Panc1 (cell line): ENCODE data around the gene ERBB3. TPM values are rescaled to one million over a fixed set of nuclear protein-coding genes. Genes with fewer than 3 reads are reported as not detected.

Experiments used
- ATAC-seq: fragments of 200-7000 bp; cut with Tn5 transposase; 2 replicates; pipeline ENCODE4 v1.9.1; 2020; ENCODE audit warnings: mild to moderate bottlenecking, moderate library complexity
- BruUV-seq: library from RNA; stranded (reverse); fragments of 400-500 nt; replicated peaks from 2 replicates; lab custom pipeline; 2021; lab: Mats Ljungman, UMichigan
- CTCF ChIA-PET: fragments of 300-600 bp; sonication (Branson Sonifier 250); formaldehyde crosslinking; loops from one replicate; lab custom pipeline; 2022; ENCODE audit warnings: antibody characterized with exemption; lab: Charles Lee
- POLR2A ChIA-PET: fragments of 300-600 bp; sonication (Branson Sonifier 250); formaldehyde crosslinking; loops from one replicate; lab custom pipeline; 2022; ENCODE audit warnings: antibody characterized with exemption; lab: Charles Lee
- DNase-seq: peaks from one replicate; pipeline ENCODE4 v3.0.0-alpha.2; 2010; ENCODE audit warnings: low read depth, low spot score
- H3K27ac ChIP-seq: 2 replicates; pipeline ENCODE4 v1.5.1; 2011; ENCODE audit warnings: mild to moderate bottlenecking, low read length, inconsistent platforms
- H3K27me3 ChIP-seq: fragments of 200-500 bp; sonication (Bioruptor generic); 2 replicates; pipeline ENCODE4 v1.6.0; 2014; ENCODE audit warnings: low read length, inconsistent platforms; ENCODE audit not compliant: control insufficient read depth, insufficient read depth
- H3K36me3 ChIP-seq: fragments of 200-500 bp; sonication (Bioruptor generic); 2 replicates; pipeline ENCODE4 v1.5.1; 2014; ENCODE audit warnings: inconsistent platforms, mild to moderate bottlenecking, low read length, moderate library complexity; ENCODE audit not compliant: control insufficient read depth, insufficient read depth
- H3K4me1 ChIP-seq: 2 replicates; pipeline ENCODE4 v1.5.1; 2011; ENCODE audit warnings: inconsistent platforms, mild to moderate bottlenecking, low read length, moderate library complexity; ENCODE audit not compliant: control insufficient read depth, insufficient read depth
- H3K4me3 ChIP-seq, 2 experiments: 2 replicates each; pipeline ENCODE4 v1.5.1; 2011 to 2012; ENCODE audit warnings: low read depth in 2 of 2, low read length in 2 of 2, mild to moderate bottlenecking in 2 of 2, inconsistent platforms in 1 of 2, moderate library complexity in 1 of 2
- H3K9me3 ChIP-seq: fragments of 200-500 bp; sonication (Bioruptor generic); 2 replicates; pipeline ENCODE4 v1.5.1; 2014; ENCODE audit warnings: low read depth, mild to moderate bottlenecking, inconsistent platforms, low read length, moderate library complexity; ENCODE audit not compliant: control insufficient read depth, insufficient read depth
- POLR2AphosphoS5 ChIP-seq: IDR thresholded peaks from 2 replicates; pipeline ENCODE4 v1.6.1; 2012; ENCODE audit warnings: mild to moderate bottlenecking, low read depth, low read length, moderate library complexity
- REST ChIP-seq, 2 experiments: IDR thresholded peaks; 2 replicates each; pipeline ENCODE4 v1.6.1; 2011 to 2012; ENCODE audit warnings: low read depth in 2 of 2, control low read depth in 1 of 2, low read length in 1 of 2, mild to moderate bottlenecking in 1 of 2, moderate library complexity in 1 of 2; ENCODE audit not compliant: insufficient read depth in 1 of 2
- SIN3A ChIP-seq: IDR thresholded peaks from 2 replicates; pipeline ENCODE4 v1.6.1; 2012; ENCODE audit warnings: low read depth, mild to moderate bottlenecking, low read length, moderate library complexity, borderline replicate concordance; ENCODE audit not compliant: insufficient read depth
- TCF7L2 ChIP-seq: IDR thresholded peaks from 2 replicates; pipeline ENCODE4 v1.6.1; 2011; ENCODE audit warnings: mild to moderate bottlenecking, low read depth, low read length, inconsistent platforms
- in situ Hi-C: cut with HindIII; loops from 2 replicates; pipeline ENCODE4 v1.10.0; 2016; ENCODE audit warnings: low sequenced_read_pairs, low pct_unique_long_range_greater_than_20kb
- intact Hi-C: fragments of 100-400 bp; cut with micrococcal nuclease; formaldehyde crosslinking; loops from one replicate; pipeline ENCODE4 v1.10.0; 2022; ENCODE audit not compliant: unreplicated experiment
- total RNA-seq: library from RNA; stranded (reverse); gene quantifications from one replicate; pipeline ENCODE4 v1.2.1, GENCODE V29; 2021; ENCODE audit not compliant: unreplicated experiment
- TF ChIP-seq, protein P1 (sequence below): fragments of 450-650 bp; IDR thresholded peaks from 2 replicates; pipeline ENCODE4 v1.5.1; 2017; ENCODE audit warnings: mild to moderate bottlenecking

Gene ERBB3
- total RNA-seq, 1 experiment from 2014 or later: 0.90 TPM

DNA sequence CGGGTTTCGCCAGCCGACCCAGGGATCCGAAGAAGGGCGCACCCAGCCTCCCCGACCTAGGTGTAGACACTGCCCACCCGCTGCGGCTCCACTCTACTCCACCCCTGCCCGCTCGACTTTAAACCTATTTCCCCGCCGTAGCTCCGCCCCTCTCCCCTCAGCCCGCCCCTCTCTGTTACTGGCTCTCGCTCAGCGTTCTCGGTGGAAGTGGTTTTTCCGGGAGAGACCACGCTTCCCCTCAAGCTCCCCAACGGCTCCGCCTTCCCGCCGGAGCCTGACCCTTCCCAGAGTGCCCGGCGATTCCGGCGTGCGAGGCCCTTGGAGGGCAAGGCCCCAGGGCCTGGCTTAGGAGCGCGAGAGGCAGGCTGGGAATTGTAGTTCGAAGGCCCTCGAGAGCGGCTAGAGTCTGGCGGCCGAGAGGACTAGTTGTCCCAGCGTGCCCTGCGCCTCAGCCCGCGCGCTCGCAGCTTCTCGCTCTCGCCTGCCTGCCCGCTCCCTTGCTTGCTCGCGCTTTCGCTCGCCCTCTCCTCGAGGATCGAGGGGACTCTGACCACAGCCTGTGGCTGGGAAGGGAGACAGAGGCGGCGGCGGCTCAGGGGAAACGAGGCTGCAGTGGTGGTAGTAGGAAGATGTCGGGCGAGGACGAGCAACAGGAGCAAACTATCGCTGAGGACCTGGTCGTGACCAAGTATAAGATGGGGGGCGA, 24.3 kb downstream of the ERBB3 start, which contains the start of gene PA2G4:
TSS of gene PA2G4 (plus strand) at position 451 of the 706 bp plus-strand sequence. CDS start at position 630, 179 bp downstream.
- Histone ChIP-seq H3K4me3 (peak within 1 kb of the TSS; percentile 72 to 93), H3K36me3 (peaks cover 23% of the 10 kb centered on the region), H3K27ac (peak within 1 kb of the TSS; percentile 94), H3K9me3 (no peaks in the 10 kb centered on the region), H3K4me1 (peaks cover 20% of the 10 kb centered on the region), H3K27me3 (no peaks in the 10 kb centered on the region; the same call in 1 of the 2 replicates)
- BruUV-seq: no TSS peak
- TF ChIP-seq, protein P1, sequence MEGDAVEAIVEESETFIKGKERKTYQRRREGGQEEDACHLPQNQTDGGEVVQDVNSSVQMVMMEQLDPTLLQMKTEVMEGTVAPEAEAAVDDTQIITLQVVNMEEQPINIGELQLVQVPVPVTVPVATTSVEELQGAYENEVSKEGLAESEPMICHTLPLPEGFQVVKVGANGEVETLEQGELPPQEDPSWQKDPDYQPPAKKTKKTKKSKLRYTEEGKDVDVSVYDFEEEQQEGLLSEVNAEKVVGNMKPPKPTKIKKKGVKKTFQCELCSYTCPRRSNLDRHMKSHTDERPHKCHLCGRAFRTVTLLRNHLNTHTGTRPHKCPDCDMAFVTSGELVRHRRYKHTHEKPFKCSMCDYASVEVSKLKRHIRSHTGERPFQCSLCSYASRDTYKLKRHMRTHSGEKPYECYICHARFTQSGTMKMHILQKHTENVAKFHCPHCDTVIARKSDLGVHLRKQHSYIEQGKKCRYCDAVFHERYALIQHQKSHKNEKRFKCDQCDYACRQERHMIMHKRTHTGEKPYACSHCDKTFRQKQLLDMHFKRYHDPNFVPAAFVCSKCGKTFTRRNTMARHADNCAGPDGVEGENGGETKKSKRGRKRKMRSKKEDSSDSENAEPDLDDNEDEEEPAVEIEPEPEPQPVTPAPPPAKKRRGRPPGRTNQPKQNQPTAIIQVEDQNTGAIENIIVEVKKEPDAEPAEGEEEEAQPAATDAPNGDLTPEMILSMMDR: no peak
- TF ChIP-seq TCF7L2 (no peak), REST (IDR thresholded peaks at IDR 0.05; ENCODE audit: insufficient read depth in 1 of 2, low read depth in 2 of 2, low read length in 1 of 2) (no peak), SIN3A (no peak; the same call in 1 of the 2 replicates), POLR2AphosphoS5 (peak; percentile 93)
- POLR2A ChIA-PET: interaction anchor here (0.5 to 1.4 kb wide), 9 partner anchors 14 to 232 kb away, joined by 3 to 15 read pairs (median 4); partner anchors contain the start of gene ZC3H10
- in situ Hi-C loops: no loop called here
- CTCF ChIA-PET: interaction anchor here (1.0 to 1.3 kb wide), 2 partner anchors 16 to 27 kb away, joined by 3 read pairs; no protein-coding TSS in a partner anchor
- intact Hi-C loops: no loop called here
- peak; percentile 99 for ATAC-seq
- DNase-seq: peak; percentile 94

- peak overlapping the region; percentile 93 for H3K27ac ChIP-seq
- BruUV-seq: no TSS peak
- intact Hi-C loops: no loop called here
- CTCF ChIA-PET: interaction anchor here (1.0 kb wide), 1 partner anchor 28 kb away, joined by 3 read pairs; no protein-coding TSS in a partner anchor
- TF ChIP-seq POLR2AphosphoS5 (no peak), SIN3A (0 out of 2 replicates have a peak, but pooled peaks have one; percentile 72)
- peak overlapping the region; percentile 72 to 93 for H3K4me3 ChIP-seq
- in situ Hi-C loops: no loop called here
- H3K9me3 ChIP-seq: no peaks in the 10 kb centered on the region
- no peaks in the 10 kb centered on the region; the same call in 1 of the 2 replicates for H3K27me3 ChIP-seq
- ATAC-seq (peak; percentile 42), DNase-seq (no peak)
- POLR2A ChIA-PET: interaction anchor here (0.6 to 1.0 kb wide), 2 partner anchors 98 to 231 kb away, joined by 4 to 10 read pairs; no protein-coding TSS in a partner anchor
- peaks cover 28% of the 10 kb centered on the region for H3K36me3 ChIP-seq
- peaks cover 20% of the 10 kb centered on the region for H3K4me1 ChIP-seq
Observed at GRCh38 chr12:56104815-56105608, 25.0 kb downstream of the ERBB3 start.
